Measurements from ENCODE around the gene ARHGAP6.
"Not testable (repeated sequence)": the region's sequence is repeated elsewhere in the genome, so short reads cannot be mapped to it uniquely, and the experiment has no call there.

ARHGAP6 gene

GRCh38 chrX:11143931-11144678, 521.6 kb downstream of the ARHGAP6 start:
- FAIRE-seq = peak; percentile 99
- DNase-seq (ENCODE audit: insufficient read length) = peak; percentile 22
- TF ChIP-seq TAF1 (IDR thresholded peaks at IDR 0.05; ENCODE audit: borderline replicate concordance, low read depth, low read length) (no peak), POLR2A (IDR thresholded peaks at IDR 0.05; ENCODE audit: low read depth, low read length) (no peak), POLR2AphosphoS5 (IDR thresholded peaks at IDR 0.05; ENCODE audit: low read depth, low read length) (no peak)

DNA sequence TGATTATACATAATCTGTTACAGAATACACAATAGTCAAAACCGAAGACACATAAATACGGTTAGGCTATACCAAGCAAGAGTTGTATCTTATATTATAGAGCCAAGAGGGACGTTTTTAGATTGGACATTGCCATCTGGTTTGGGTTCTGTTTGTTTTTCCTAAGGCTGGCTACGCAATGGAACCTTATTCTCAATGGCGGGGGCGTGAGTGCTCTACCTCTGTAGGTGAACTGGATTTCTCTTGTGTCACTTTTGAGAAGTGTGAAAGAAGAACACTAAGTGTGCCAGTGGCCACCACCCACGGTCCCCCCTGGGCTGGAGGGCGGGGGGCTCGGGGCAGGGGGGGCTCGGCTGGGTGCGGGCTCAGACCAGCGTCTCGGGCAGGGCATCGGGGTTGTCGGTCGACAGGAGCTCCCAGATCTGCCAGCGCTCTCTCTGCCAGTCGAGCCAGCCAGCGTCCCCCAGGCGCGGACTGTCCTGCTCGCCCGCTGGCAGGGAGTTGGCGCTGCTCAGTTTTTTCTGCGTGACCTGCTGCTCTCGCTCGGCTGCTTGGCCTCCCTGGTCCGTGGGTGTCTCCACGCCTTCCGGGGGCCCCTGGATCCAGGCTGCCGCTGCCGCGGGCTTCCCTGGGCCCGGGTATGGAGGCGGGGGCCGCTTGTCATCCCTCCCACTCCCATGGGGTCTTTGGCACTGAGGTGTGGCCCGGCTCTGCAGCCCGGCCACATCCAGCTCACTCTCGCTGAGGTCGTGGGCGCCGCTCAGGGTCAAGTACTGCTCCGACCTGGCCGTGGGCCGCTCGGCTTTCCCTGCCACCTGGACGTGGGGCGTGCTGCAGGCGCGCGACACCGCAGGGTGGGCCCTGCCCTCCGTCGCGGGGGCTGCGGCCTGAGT, 527.0 kb downstream of the ARHGAP6 start:
- FAIRE-seq (no peak), DNase-seq (ENCODE audit: insufficient read length) (peak; percentile 8)
- TF ChIP-seq POLR2AphosphoS5 (IDR thresholded peaks at IDR 0.05; ENCODE audit: low read depth, low read length) (no peak), POLR2A (IDR thresholded peaks at IDR 0.05; ENCODE audit: low read depth, low read length) (no peak), TAF1 (IDR thresholded peaks at IDR 0.05; ENCODE audit: borderline replicate concordance, low read depth, low read length) (no peak)

DNA sequence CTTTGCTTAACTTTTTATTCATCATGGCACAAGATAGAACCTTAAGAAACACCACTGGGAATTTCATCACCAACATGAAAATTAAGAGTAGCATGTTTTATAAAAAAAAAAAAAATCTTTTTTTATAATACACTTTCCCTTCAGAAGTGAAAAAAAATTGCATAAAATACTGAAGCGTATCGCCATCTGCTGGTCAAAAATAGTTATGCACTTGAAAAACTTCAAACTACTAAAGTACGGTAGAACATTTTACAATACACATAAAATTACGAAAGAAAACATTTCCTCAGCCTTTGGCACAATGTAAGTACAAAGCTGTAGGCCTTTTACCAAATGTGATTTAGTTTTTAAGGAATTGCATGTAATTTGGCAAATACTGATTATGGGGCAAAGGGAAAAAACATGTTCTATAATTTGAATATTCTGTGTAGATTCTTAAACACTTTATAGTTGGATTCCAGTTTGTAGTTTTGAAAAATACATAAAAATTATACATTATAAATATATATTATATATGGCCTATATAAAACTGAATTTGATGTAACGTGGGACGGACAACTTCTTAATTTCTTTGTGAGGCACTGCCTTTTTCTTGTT, 528.1 kb downstream of the ARHGAP6 start:
- peak; percentile 33 for FAIRE-seq
- no peak for TF ChIP-seq POLR2A (IDR thresholded peaks at IDR 0.05; ENCODE audit: low read depth, low read length)
- TF ChIP-seq TAF1 (IDR thresholded peaks at IDR 0.05; ENCODE audit: borderline replicate concordance, low read depth, low read length) = no peak
- no peak for TF ChIP-seq POLR2AphosphoS5 (IDR thresholded peaks at IDR 0.05; ENCODE audit: low read depth, low read length)

GRCh38 chrX:11135564-11136185, 530.0 kb downstream of the ARHGAP6 start:
- DNase-seq (ENCODE audit: insufficient read length) (no peak), FAIRE-seq (no peak)
- TF ChIP-seq TAF1 (IDR thresholded peaks at IDR 0.05; ENCODE audit: borderline replicate concordance, low read depth, low read length) (no peak), POLR2A (IDR thresholded peaks at IDR 0.05; ENCODE audit: low read depth, low read length) (no peak), POLR2AphosphoS5 (IDR thresholded peaks at IDR 0.05; ENCODE audit: low read depth, low read length) (no peak)

More for the DNA sequence above, 528.1 kb downstream of the ARHGAP6 start:
- no peak for DNase-seq (ENCODE audit: insufficient read length)

DNA sequence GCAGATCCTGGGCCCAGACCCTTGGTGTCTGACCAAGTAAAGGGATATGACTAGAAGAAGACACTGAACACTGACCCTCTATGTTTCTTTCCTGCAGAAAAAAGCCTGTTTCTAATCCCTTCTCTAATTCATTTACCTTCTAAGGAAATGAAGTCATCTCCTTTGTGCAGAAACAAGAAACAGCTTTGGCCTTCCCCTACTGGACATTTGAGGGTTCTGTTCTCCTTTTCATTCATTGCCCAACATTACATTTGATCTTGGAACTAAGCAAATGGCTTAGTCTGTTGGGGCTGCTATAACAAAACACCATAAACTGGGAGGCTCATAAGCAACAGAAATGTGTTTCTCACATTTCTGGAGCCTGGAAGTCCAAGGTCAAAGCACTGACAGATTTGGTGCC, 534.6 kb downstream of the ARHGAP6 start:
- DNase-seq (ENCODE audit: insufficient read length) = no peak
- no peak for FAIRE-seq
- TF ChIP-seq POLR2A (IDR thresholded peaks at IDR 0.05; ENCODE audit: low read depth, low read length) = no peak
- no peak for TF ChIP-seq POLR2AphosphoS5 (IDR thresholded peaks at IDR 0.05; ENCODE audit: low read depth, low read length)
- no peak for TF ChIP-seq TAF1 (IDR thresholded peaks at IDR 0.05; ENCODE audit: borderline replicate concordance, low read depth, low read length)

- DNase-seq (ENCODE audit: insufficient read length) (no peak), FAIRE-seq (no peak)
- no peak for TF ChIP-seq POLR2A (IDR thresholded peaks at IDR 0.05; ENCODE audit: low read depth, low read length)
- TF ChIP-seq POLR2AphosphoS5 (IDR thresholded peaks at IDR 0.05; ENCODE audit: low read depth, low read length) = no peak
- no peak for TF ChIP-seq TAF1 (IDR thresholded peaks at IDR 0.05; ENCODE audit: borderline replicate concordance, low read depth, low read length)
These were observed 535.6 kb downstream of the ARHGAP6 start for GRCh38 chrX:11130136-11130535.

DNA sequence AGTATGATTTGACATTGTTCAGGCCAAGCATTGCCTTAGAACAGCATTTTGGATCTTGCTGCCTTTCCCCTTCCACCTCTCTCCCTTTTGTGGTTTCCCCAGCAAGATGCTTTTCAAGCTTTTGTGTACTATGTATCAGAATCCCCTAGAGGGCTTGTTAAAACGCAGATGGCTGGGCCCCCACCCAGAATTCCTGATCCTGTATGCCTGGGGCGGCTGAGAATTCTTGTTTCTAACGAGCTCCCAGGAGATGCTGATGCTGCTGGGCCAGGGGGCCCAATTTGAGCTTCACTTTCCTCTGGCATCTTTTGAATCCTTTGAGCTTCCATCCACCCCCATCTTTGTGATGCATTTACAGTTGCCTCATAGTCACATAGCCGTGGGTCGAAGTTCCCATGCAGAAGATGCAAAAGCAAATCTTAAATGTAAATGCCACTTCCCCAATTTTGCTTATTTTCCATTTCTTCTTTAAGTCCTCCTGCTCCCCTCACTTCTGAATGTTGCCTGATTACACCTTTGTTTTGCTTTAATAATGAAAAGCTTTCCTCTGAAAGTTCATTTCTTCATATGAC, 536.1 kb downstream of the ARHGAP6 start:
- DNase-seq (ENCODE audit: insufficient read length) (no peak), FAIRE-seq (no peak)
- TF ChIP-seq POLR2A (IDR thresholded peaks at IDR 0.05; ENCODE audit: low read depth, low read length) (no peak), POLR2AphosphoS5 (IDR thresholded peaks at IDR 0.05; ENCODE audit: low read depth, low read length) (no peak), TAF1 (IDR thresholded peaks at IDR 0.05; ENCODE audit: borderline replicate concordance, low read depth, low read length) (no peak)

GRCh38 chrX:11125060-11125459, 540.7 kb downstream of the ARHGAP6 start:
- DNase-seq (ENCODE audit: insufficient read length) (no peak), FAIRE-seq (no peak)
- TF ChIP-seq POLR2A (IDR thresholded peaks at IDR 0.05; ENCODE audit: low read depth, low read length) = no peak
- no peak for TF ChIP-seq TAF1 (IDR thresholded peaks at IDR 0.05; ENCODE audit: borderline replicate concordance, low read depth, low read length)
- no peak for TF ChIP-seq POLR2AphosphoS5 (IDR thresholded peaks at IDR 0.05; ENCODE audit: low read depth, low read length)

DNA sequence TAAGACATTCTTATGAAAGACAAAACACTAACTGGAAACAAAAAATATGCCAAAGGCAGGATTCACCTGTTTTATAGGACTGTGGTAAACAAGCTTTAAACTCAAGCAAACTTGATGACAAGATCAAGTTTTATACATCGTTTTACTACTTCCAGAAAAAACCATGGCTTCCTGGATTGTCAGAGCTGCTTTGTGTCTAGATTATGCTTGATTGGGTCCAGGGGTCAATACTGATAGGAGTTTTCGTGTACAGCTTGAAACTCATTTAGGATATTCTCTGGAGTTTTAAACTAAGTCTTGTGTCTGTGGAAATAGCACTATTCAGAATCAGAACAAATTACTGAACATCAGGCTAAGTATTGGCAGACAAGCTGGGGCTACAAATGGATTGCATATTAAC, 541.6 kb downstream of the ARHGAP6 start:
- no peak for FAIRE-seq
- no peak for DNase-seq (ENCODE audit: insufficient read length)
- TF ChIP-seq POLR2A (IDR thresholded peaks at IDR 0.05; ENCODE audit: low read depth, low read length) (no peak), TAF1 (IDR thresholded peaks at IDR 0.05; ENCODE audit: borderline replicate concordance, low read depth, low read length) (no peak), POLR2AphosphoS5 (IDR thresholded peaks at IDR 0.05; ENCODE audit: low read depth, low read length) (no peak)

- not testable (repeated sequence) for FAIRE-seq; DNase-seq (ENCODE audit: insufficient read length)
These were observed 542.6 kb downstream of the ARHGAP6 start for GRCh38 chrX:11123087-11123486.

All from GM12892 (cell line).